SJCRH30 (cell line): ENCODE measurements around the gene TPK1. TPM values are rescaled to one million over a fixed set of nuclear protein-coding genes. Genes with fewer than 3 reads are reported as not detected.
"Not testable (repeated sequence)": the region's sequence is repeated elsewhere in the genome, so short reads cannot be mapped to it uniquely, and the experiment has no call there.

Experiments
- DNase-seq, 2 experiments: peaks; one replicate each; pipeline ENCODE4 v3.0.0-alpha.2; 2015 to 2020
- H3K27ac ChIP-seq: fragments of 250-450 bp; sonication (Bioruptor Pico); 2 replicates; pipeline ENCODE4 v1.5.1; 2020; ENCODE audit warnings: mild to moderate bottlenecking, moderate library complexity
- H3K27me3 ChIP-seq: fragments of 250-450 bp; sonication (Bioruptor Pico); 2 replicates; pipeline ENCODE4 v1.5.1; 2020; ENCODE audit warnings: mild to moderate bottlenecking, moderate library complexity
- H3K36me3 ChIP-seq: fragments of 250-450 bp; sonication (Bioruptor Pico); 2 replicates; pipeline ENCODE4 v1.5.1; 2020; ENCODE audit warnings: mild to moderate bottlenecking, moderate library complexity
- H3K4me1 ChIP-seq: fragments of 250-450 bp; sonication (Bioruptor Pico); 2 replicates; pipeline ENCODE4 v1.5.1; 2020; ENCODE audit warnings: mild to moderate bottlenecking, moderate library complexity
- H3K4me3 ChIP-seq: fragments of 250-450 bp; sonication (Bioruptor Pico); 2 replicates; pipeline ENCODE4 v1.5.1; 2020; ENCODE audit warnings: mild to moderate bottlenecking, moderate library complexity
- H3K9me3 ChIP-seq: fragments of 250-450 bp; sonication (Bioruptor Pico); replicated peaks from 2 replicates; pipeline ENCODE4 v1.5.1; 2020; ENCODE audit warnings: mild to moderate bottlenecking, moderate library complexity
- total RNA-seq: library from RNA; depleted of rRNA; stranded (reverse); fragments of >200 nt; shearing (Covaris generic); gene quantifications from 2 replicates; pipeline ENCODE4 v1.2.3, GENCODE V29; 2014

TPK1 gene
- total RNA-seq, 1 experiment from 2014 or later = 2.4 TPM

DNA sequence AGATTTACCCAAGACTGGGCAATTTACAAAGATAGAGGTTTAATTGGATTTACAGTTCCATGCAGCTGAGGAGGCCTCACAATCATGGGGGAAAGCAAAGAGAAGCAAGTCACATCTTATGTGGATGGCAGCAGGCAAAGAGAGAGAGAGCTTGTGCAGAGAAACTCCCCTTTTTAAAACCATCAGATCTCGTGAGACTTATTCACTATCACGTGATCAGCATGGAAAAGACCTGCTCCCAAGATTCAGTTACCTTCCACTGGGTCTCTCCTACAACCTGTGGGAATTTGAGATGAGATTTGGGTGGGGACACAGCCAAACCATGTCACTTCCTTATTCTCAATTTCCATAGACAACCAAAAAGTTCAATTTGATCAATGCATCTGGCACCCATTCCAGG lies 407.4 kb downstream of the TPK1 start:
- H3K36me3 ChIP-seq = no peaks in the 10 kb centered on the region
- no peaks in the 10 kb centered on the region; the same call in 1 of the 2 replicates for H3K27me3 ChIP-seq
- H3K27ac ChIP-seq = no peak overlapping the region
- no peak for DNase-seq
- no peaks in the 10 kb centered on the region for H3K4me1 ChIP-seq
- no peaks in the 10 kb centered on the region for H3K9me3 ChIP-seq
- H3K4me3 ChIP-seq = no peak overlapping the region

DNA sequence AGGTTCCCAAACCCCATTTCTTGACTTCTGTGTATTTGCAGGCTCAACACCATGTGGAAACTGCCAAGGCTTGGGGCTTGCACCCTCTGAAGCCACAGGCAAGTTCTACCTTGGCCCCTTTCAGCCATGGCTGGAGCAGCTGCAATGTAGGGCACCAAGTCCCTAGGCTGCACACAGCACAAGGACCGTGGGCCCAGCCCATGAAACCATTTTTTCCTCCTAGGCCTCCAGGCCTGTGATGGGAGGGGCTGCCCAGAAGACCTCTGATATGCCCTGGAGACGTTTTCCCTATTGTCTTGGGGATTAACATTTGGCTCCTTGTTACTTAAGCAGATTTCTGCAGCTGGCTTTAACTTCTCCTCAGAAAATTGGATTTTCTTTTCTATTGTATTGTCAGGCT lies 408.3 kb downstream of the TPK1 start:
- not testable (repeated sequence) for H3K36me3 ChIP-seq, DNase-seq, H3K4me1 ChIP-seq, H3K4me3 ChIP-seq, H3K9me3 ChIP-seq, H3K27me3 ChIP-seq, H3K27ac ChIP-seq

DNA sequence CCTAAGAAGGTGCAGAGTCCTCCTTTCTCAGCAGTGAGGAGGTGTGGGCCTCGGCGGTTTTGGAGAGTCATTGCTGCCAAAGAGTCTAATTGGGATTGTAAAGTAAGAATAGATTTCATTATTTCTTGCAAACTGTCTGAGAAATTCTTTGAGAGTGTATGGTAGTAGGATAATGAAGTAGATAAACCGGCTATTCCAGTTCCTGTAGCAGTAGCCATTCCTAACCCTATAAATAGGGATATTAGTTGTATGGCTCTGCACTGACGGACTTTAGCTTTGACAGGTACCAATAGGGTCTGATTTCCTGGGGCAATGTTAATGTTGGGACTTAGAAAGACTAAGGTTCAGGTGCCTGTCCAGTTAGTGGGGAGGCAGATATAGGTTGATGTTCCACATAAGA lies 416.9 kb downstream of the TPK1 start:
- H3K36me3 ChIP-seq, H3K4me1 ChIP-seq, H3K4me3 ChIP-seq, H3K9me3 ChIP-seq, H3K27me3 ChIP-seq, DNase-seq, H3K27ac ChIP-seq: not testable (repeated sequence)

GRCh38 chr7:144416341-144416740 lies 419.5 kb downstream of the TPK1 start:
- no peak for DNase-seq
- Histone ChIP-seq H3K27me3 (no peaks in the 10 kb centered on the region), H3K4me3 (no peak overlapping the region), H3K4me1 (no peaks in the 10 kb centered on the region), H3K9me3 (no peaks in the 10 kb centered on the region), H3K27ac (no peak overlapping the region), H3K36me3 (no peaks in the 10 kb centered on the region)

DNA sequence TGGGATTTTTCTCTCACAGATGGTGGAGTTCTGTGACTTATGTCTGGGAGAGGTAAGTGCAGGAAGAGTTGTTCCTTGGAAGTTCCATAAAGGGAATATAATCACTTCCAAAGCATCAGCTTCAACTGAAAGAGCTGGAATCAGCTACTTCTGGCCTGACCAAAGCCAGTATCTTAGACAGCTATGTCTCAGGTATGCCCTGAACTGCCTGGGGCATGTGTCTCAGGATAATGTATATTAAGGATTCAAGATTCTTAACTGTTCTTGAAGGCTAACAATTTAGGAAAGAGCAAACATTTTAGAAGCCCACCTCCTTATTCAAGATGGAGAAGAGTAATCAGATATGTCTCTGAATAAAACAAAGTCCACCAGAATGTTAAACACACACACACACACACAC lies 420.0 kb downstream of the TPK1 start:
- Histone ChIP-seq H3K27ac (no peak overlapping the region), H3K27me3 (no peaks in the 10 kb centered on the region), H3K9me3 (no peaks in the 10 kb centered on the region), H3K36me3 (no peaks in the 10 kb centered on the region), H3K4me3 (no peak overlapping the region), H3K4me1 (no peaks in the 10 kb centered on the region)
- no peak for DNase-seq

GRCh38 chr7:144414815-144415214 lies 421.0 kb downstream of the TPK1 start:
- H3K9me3 ChIP-seq = no peaks in the 10 kb centered on the region
- H3K27me3 ChIP-seq = no peaks in the 10 kb centered on the region
- H3K4me1 ChIP-seq = no peaks in the 10 kb centered on the region
- H3K27ac ChIP-seq = no peak overlapping the region
- no peak overlapping the region for H3K4me3 ChIP-seq
- H3K36me3 ChIP-seq = no peaks in the 10 kb centered on the region
- DNase-seq = no peak

GRCh38 chr7:144410441-144410840 lies 425.4 kb downstream of the TPK1 start:
- H3K9me3 ChIP-seq = no peaks in the 10 kb centered on the region
- no peak overlapping the region for H3K4me3 ChIP-seq
- H3K27me3 ChIP-seq = peaks cover 8% of the 10 kb centered on the region; the same call in 1 of the 2 replicates
- H3K36me3 ChIP-seq = no peaks in the 10 kb centered on the region
- H3K4me1 ChIP-seq = no peaks in the 10 kb centered on the region
- no peak for DNase-seq
- no peak overlapping the region for H3K27ac ChIP-seq

GRCh38 chr7:144408121-144408520 lies 427.7 kb downstream of the TPK1 start:
- no peak for DNase-seq
- H3K9me3 ChIP-seq = no peaks in the 10 kb centered on the region
- no peak overlapping the region for H3K4me3 ChIP-seq
- H3K4me1 ChIP-seq = no peaks in the 10 kb centered on the region
- H3K27ac ChIP-seq = no peak overlapping the region
- H3K36me3 ChIP-seq = no peaks in the 10 kb centered on the region
- peaks cover 11% of the 10 kb centered on the region; the same call in 1 of the 2 replicates for H3K27me3 ChIP-seq

- H3K27ac ChIP-seq = no peak overlapping the region
- no peak overlapping the region for H3K4me3 ChIP-seq
- no peaks in the 10 kb centered on the region for H3K9me3 ChIP-seq
- peaks cover 11% of the 10 kb centered on the region; the same call in 1 of the 2 replicates for H3K27me3 ChIP-seq
- no peaks in the 10 kb centered on the region for H3K4me1 ChIP-seq
- DNase-seq = peak in 1 of 2 experiments; percentile 4
- no peaks in the 10 kb centered on the region for H3K36me3 ChIP-seq
Measured at GRCh38 chr7:144407266-144407931, 428.5 kb downstream of the TPK1 start.

- no peak overlapping the region for H3K4me3 ChIP-seq
- no peak overlapping the region for H3K27ac ChIP-seq
- H3K9me3 ChIP-seq = no peaks in the 10 kb centered on the region
- no peaks in the 10 kb centered on the region for H3K4me1 ChIP-seq
- DNase-seq = no peak
- peaks cover 18% of the 10 kb centered on the region; the same call in 1 of the 2 replicates for H3K27me3 ChIP-seq
- H3K36me3 ChIP-seq = no peaks in the 10 kb centered on the region
Measured at GRCh38 chr7:144404946-144405345, 430.9 kb downstream of the TPK1 start.

- Histone ChIP-seq H3K4me3 (no peak within 1 kb of the TSS), H3K4me1 (no peaks in the 10 kb centered on the region), H3K9me3 (no peaks in the 10 kb centered on the region), H3K27me3 (peaks cover 18% of the 10 kb centered on the region; the same call in 1 of the 2 replicates), H3K27ac (no peak within 1 kb of the TSS), H3K36me3 (no peaks in the 10 kb centered on the region)
- DNase-seq = no peak
Measured at GRCh38 chr7:144403649-144404061, 432.2 kb downstream of the TPK1 start, which contains the start of gene NOBOX. NOBOX (minus strand) TSS chr7:144403693.

DNA sequence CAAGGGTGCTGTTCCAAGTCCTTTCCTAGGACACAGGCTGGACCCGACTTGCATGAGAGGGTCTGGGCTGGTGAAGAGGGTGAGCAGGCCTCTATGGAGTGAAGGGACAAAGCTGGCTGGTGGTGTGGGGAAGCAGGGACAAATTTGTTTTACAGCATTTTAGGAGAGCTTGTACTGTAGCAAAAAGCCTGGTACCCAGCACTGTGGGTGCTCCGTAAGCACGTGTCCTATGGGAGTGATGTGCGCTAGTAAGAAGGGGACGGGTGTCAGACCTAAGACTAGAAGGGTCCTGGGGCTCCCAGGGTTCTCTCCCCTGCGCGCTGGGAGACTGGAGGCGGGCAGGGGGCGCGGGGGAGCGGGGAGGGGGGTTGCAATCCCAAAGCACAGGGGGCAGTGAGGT lies 432.8 kb downstream of the TPK1 start:
- H3K9me3 ChIP-seq = no peaks in the 10 kb centered on the region
- H3K4me3 ChIP-seq = no peak overlapping the region
- no peak for DNase-seq
- no peak overlapping the region for H3K27ac ChIP-seq
- peaks cover 18% of the 10 kb centered on the region; the same call in 1 of the 2 replicates for H3K27me3 ChIP-seq
- H3K36me3 ChIP-seq = no peaks in the 10 kb centered on the region
- H3K4me1 ChIP-seq = no peaks in the 10 kb centered on the region
